COLO668 (cell line): ENCODE measurements around the gene CLMN.

Experiments
- DNase-seq: peaks from one replicate; lab custom pipeline; 2025; ENCODE audit not compliant: unreplicated experiment; lab: John Stamatoyannopoulos, UW

The CLMN gene

GRCh38 chr14:95321693-95322455, 2.2 kb upstream of the CLMN start:
- DNase-seq = no peak

GRCh38 chr14:95320955-95321600, 1.4 kb upstream of the CLMN start:
- DNase-seq = no peak

GRCh38 chr14:95320078-95320895, 579 bp upstream of the CLMN start:
- DNase-seq = no peak

GRCh38 chr14:95318399-95319311, 1.1 kb downstream of the CLMN start:
- no peak for DNase-seq

- no peak for DNase-seq
Measured at GRCh38 chr14:95317817-95318343, 1.8 kb downstream of the CLMN start.

- DNase-seq = no peak
Measured at GRCh38 chr14:95316821-95317220, 2.9 kb downstream of the CLMN start.

GRCh38 chr14:95315579-95315978, 4.1 kb downstream of the CLMN start:
- no peak for DNase-seq

GRCh38 chr14:95315156-95315555, 4.6 kb downstream of the CLMN start:
- no peak for DNase-seq

- DNase-seq = no peak
Measured at GRCh38 chr14:95314609-95315008, 5.1 kb downstream of the CLMN start.

GRCh38 chr14:95313707-95314106, 6.0 kb downstream of the CLMN start:
- DNase-seq = no peak

GRCh38 chr14:95313190-95313589, 6.5 kb downstream of the CLMN start:
- DNase-seq = no peak

- no peak for DNase-seq
Measured at GRCh38 chr14:95312311-95312710, 7.4 kb downstream of the CLMN start.

- no peak for DNase-seq
Measured at GRCh38 chr14:95311752-95312151, 8.0 kb downstream of the CLMN start.

- no peak for DNase-seq
Measured at GRCh38 chr14:95310635-95311380, 8.9 kb downstream of the CLMN start.

GRCh38 chr14:95309261-95310051, 10.3 kb downstream of the CLMN start:
- DNase-seq = no peak

GRCh38 chr14:95308073-95308472, 11.6 kb downstream of the CLMN start:
- DNase-seq = no peak

- no peak for DNase-seq
Measured at GRCh38 chr14:95307402-95308041, 12.2 kb downstream of the CLMN start.

GRCh38 chr14:95305940-95306339, 13.8 kb downstream of the CLMN start:
- DNase-seq = no peak

GRCh38 chr14:95305145-95305544, 14.6 kb downstream of the CLMN start:
- DNase-seq = no peak
